GM12892 (cell line): ENCODE results near the gene CFAP46.

Source experiments
- POLR2A ChIP-seq: IDR thresholded peaks from 2 replicates; pipeline ENCODE4 v1.6.1; 2011; ENCODE audit warnings: low read depth, low read length, control low read depth
- POLR2AphosphoS5 ChIP-seq: IDR thresholded peaks from 2 replicates; pipeline ENCODE4 v1.6.1; 2011; ENCODE audit warnings: low read depth, low read length, control low read depth
- TAF1 ChIP-seq: IDR thresholded peaks from 2 replicates; pipeline ENCODE4 v1.6.1; 2011; ENCODE audit warnings: low read depth, mild to moderate bottlenecking, control low read depth, low read length, borderline replicate concordance

GRCh38 chr10:132984801-132985545 lies 42.6 kb upstream of the CFAP46 start:
- TF ChIP-seq TAF1 = no peak
- TF ChIP-seq POLR2A = no peak
- no peak for TF ChIP-seq POLR2AphosphoS5
